ENCODE data around the gene ST6GALNAC2. TPM values are rescaled to one million over a fixed set of nuclear protein-coding genes. Genes with fewer than 3 reads are reported as not detected.

Gene ST6GALNAC2
- total and polyA plus RNA-seq, 12 donors = 0.50 to 37.8 (median 5.6) TPM

DNA sequence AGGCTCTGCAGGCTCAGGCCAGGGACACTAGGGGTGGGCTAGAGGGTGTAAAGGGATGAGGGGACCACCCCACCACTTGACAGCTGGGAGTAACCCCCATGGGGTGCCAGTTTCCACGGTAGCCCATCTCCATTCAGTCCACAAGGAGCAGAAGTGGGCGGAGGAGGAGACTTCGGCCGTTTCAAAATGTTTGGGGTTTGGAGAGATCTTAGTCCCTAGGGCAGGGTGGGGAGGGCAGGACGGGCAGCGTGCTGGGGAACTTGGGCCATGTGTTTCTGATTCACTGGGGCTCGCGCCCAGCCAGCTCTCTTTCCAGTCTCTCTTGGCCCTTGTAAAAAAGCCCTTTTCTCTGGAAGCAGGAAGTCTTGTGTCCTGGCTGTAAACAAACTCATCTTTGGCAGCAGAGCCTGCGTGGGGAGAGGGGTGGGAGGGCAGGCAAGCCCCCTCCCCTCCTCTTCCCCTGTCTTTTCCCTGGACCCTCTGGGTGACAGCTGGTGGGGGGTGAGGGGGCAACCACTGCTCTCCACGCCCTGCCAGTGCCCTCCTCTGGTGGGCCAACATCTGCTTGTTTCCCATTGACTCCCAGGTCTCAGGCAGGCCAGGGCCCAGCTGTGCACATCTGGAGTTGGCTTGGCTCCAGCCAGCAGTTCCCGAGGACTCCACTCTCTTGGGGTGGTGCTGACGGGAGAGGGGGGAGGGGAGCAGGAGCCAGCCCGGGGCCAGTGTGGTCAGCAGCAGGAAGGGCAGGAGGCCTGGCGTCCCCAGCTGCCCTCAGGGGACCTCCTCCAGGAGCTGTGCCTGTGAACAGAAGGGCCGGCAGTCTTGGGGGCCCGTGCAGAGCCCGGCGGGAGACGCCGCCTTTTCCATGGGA, 56.2 kb downstream of the ST6GALNAC2 start:
- intact Hi-C loops (cut with DNase I) = loop anchor here in 1 of 2 donors (10.0 kb wide), 2 partner anchors 55 to 95 kb away; partner anchors contain the start of gene ST6GALNAC2
- Histone ChIP-seq H3K4me1 (replicated peaks in 1 of 2) (peaks cover 22 to 52% of the 10 kb centered on the region in 2 donors), H3K27ac (peak overlapping the region in 4 of 5 donors; percentile 62 to 91 (median 78)), H3K36me3 (replicated peaks in 1 of 2) (no peaks in the 10 kb centered on the region), H3K4me3 (no peak overlapping the region), H3K27me3 (no peaks in the 10 kb centered on the region), H3K9me3 (replicated peaks in 1 of 3) (no peaks in the 10 kb centered on the region)
- peak; percentile 54 to 87 (median 69) for DNase-seq
- TF ChIP-seq POLR2A (IDR thresholded peaks at IDR 0.05) = no peak
- TF ChIP-seq, protein P1, sequence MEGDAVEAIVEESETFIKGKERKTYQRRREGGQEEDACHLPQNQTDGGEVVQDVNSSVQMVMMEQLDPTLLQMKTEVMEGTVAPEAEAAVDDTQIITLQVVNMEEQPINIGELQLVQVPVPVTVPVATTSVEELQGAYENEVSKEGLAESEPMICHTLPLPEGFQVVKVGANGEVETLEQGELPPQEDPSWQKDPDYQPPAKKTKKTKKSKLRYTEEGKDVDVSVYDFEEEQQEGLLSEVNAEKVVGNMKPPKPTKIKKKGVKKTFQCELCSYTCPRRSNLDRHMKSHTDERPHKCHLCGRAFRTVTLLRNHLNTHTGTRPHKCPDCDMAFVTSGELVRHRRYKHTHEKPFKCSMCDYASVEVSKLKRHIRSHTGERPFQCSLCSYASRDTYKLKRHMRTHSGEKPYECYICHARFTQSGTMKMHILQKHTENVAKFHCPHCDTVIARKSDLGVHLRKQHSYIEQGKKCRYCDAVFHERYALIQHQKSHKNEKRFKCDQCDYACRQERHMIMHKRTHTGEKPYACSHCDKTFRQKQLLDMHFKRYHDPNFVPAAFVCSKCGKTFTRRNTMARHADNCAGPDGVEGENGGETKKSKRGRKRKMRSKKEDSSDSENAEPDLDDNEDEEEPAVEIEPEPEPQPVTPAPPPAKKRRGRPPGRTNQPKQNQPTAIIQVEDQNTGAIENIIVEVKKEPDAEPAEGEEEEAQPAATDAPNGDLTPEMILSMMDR (IDR thresholded peaks at IDR 0.05) = no peak
- 37 to 52% (median 40%) methylated on average over 8 to 20 of the region's 20 CpGs for WGBS, 4 donors

DNA sequence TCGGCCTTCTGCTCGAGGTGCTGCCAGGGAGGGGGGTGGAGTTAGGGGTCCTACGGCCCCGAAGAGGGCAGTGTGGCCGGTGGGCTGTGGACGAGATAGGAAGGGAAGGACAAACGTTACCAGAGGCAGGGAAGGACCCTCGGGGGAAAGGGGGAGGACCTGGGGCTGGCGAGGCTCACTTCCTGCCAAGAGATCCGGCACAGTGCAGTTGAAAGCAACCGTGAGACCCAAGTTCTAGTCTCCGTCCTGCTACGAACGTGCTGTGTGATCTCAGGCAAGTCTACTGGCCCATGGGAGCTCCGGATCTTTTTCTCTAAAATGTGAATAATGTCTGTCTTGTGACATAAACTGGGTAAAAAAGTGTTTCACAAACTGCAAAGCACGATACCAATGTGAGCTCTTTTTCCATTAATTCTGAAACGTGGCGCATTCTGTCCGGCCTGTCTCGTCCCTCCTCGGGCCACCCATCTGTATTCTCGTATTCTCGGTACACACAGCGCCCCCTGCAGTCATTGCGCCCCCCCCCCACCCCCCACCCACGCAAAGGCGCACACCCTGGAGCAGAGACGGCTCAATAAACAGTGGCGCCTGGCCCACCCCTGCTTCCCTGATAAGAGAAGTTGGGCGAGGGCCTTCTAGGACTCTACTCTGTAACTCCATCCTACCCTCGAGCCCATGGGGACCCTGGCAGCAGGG, 57.0 kb downstream of the ST6GALNAC2 start:
- Histone ChIP-seq H3K36me3 (replicated peaks in 1 of 2) (no peaks in the 10 kb centered on the region), H3K9me3 (replicated peaks in 1 of 3) (no peaks in the 10 kb centered on the region), H3K4me1 (replicated peaks in 1 of 2) (peaks cover 24 to 55% of the 10 kb centered on the region in 2 donors), H3K27ac (peak overlapping the region in 4 of 5 donors; percentile 62 to 91 (median 78)), H3K4me3 (no peak overlapping the region), H3K27me3 (no peaks in the 10 kb centered on the region)
- peak in 1 of 7 donors; percentile 24 for DNase-seq
- WGBS, 4 donors = 55 to 64% (median 62%) methylated on average over 29 to 31 of the region's 31 CpGs
- intact Hi-C loops (cut with DNase I) = loop anchor here in 1 of 2 donors (10.0 kb wide), 2 partner anchors 56 to 96 kb away; partner anchors contain the start of gene ST6GALNAC2
- no peak for TF ChIP-seq POLR2A (IDR thresholded peaks at IDR 0.05)
- TF ChIP-seq, protein P1 (IDR thresholded peaks at IDR 0.05) = no peak

DNA sequence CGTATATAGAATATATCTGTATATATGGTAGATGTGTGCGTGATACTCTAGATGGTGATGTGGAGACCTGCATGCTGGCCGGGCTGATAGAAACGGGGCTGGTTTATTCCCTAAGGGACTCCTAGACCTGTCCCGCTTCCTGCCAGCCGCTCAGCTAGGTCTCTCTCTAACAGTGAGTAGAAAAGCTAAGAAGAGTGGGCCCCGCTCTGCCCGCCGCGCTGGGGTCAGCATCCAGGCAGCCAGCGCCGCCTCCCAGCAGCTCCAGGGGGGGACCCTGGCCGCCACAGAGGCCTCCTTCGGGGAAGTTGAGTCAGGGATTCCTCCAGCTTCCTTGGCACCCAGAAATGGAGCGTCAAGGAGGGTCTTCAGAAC, 57.5 kb downstream of the ST6GALNAC2 start:
- H3K27me3 ChIP-seq = no peaks in the 10 kb centered on the region
- TF ChIP-seq, protein P1 (IDR thresholded peaks at IDR 0.05) = no peak
- no peak for TF ChIP-seq POLR2A (IDR thresholded peaks at IDR 0.05)
- 54 to 80% (median 69%) methylated on average over 5 to 15 of the region's 15 CpGs for WGBS, 4 donors
- peak overlapping the region in 4 of 5 donors; percentile 62 to 91 (median 78) for H3K27ac ChIP-seq
- H3K9me3 ChIP-seq (replicated peaks in 1 of 3) = no peaks in the 10 kb centered on the region
- H3K36me3 ChIP-seq (replicated peaks in 1 of 2) = no peaks in the 10 kb centered on the region
- peaks cover 24 to 58% of the 10 kb centered on the region in 2 donors for H3K4me1 ChIP-seq (replicated peaks in 1 of 2)
- DNase-seq = peak in 1 of 7 donors; percentile 23
- intact Hi-C loops (cut with DNase I) = loop anchor here in 1 of 2 donors (10.0 kb wide), 2 partner anchors 57 to 97 kb away; partner anchors contain the start of gene ST6GALNAC2
- H3K4me3 ChIP-seq = no peak overlapping the region

All from adrenal gland (tissue), 12 donors.